K562 (cell line): ENCODE measurements around the gene MRPL16. TPM values are rescaled to one million over a fixed set of nuclear protein-coding genes. Genes with fewer than 3 reads are reported as not detected.

Experiments
- ARID2 ChIP-seq: fragments of 450-650 bp; IDR thresholded peaks from 2 replicates; pipeline ENCODE4 v1.6.1; 2017; ENCODE audit warnings: antibody characterized with exemption, mild to moderate bottlenecking
- KLF6 ChIP-seq: fragments of 250-450 bp; sonication (Bioruptor Pico); IDR thresholded peaks from 2 replicates; pipeline ENCODE4 v1.4.0; 2020; ENCODE audit warnings: mild to moderate bottlenecking, moderate library complexity, borderline replicate concordance
- NONO ChIP-seq, 2 experiments: fragments of 200-400 bp in 1 of 2; fragments of 450-650 bp in 1 of 2; formaldehyde crosslinking in 1 of 2; IDR thresholded peaks; 2 replicates each; pipeline ENCODE4 v1.6.1; 2017; ENCODE audit warnings: low read depth in 2 of 2, mild to moderate bottlenecking in 2 of 2, moderate library complexity in 2 of 2, low read length in 1 of 2
- SMAD4 ChIP-seq: fragments of 250-450 bp; sonication (Bioruptor Pico); conservative IDR thresholded peaks from 2 replicates; pipeline ENCODE4 v1.8.0; 2021; ENCODE audit warnings: inconsistent platforms, mild to moderate bottlenecking, moderate library complexity
- ZKSCAN8 ChIP-seq: fragments of 200-800 bp; sonication (Bioruptor generic); IDR thresholded peaks from 2 replicates; pipeline ENCODE4 v1.6.1; 2016; ENCODE audit warnings: missing genetic modification characterization, missing compliant biosample characterization
- polyA plus RNA-seq, 8 experiments: library from polyadenylated mRNA; depleted of rRNA in 4 of 8; stranded (reverse) in 5 of 8; unstranded in 3 of 8; fragments of >200 nt; fragmentation: Nextera tagmentation in 2 of 8; fragmentation: Illumina TruSeq in 1 of 8; extraction: Ambion mirVana in 2 of 8; extraction: Trizol in 1 of 8; gene quantifications; 2 replicates each; pipeline versions ENCODE4 v1.2.1 to v1.2.3, GENCODE V29; 2011 to 2014; ENCODE audit warnings: inconsistent platforms in 1 of 8, missing spikeins in 1 of 8
- total RNA-seq, 7 experiments: library from RNA; depleted of rRNA in 6 of 7; stranded (reverse); fragments of >200 nt in 6 of 7; fragmentation: Illumina TruSeq in 2 of 7; extraction: Trizol in 2 of 7; gene quantifications; 2 replicates each; pipeline versions ENCODE4 v1.2.1 to v1.2.3, GENCODE V29; 2011 to 2021; ENCODE audit warnings: low replicate concordance in 1 of 7
- TF ChIP-seq, protein P1 (sequence below): sonication (generic); formaldehyde crosslinking; IDR thresholded peaks from 2 replicates; pipeline ENCODE4 v1.8.0; 2023; ENCODE audit warnings: missing genetic modification reagents, mild to moderate bottlenecking, borderline replicate concordance
- TF ChIP-seq, protein P2 (sequence below), 2 experiments: fragments of 450-650 bp; formaldehyde crosslinking in 1 of 2; IDR thresholded peaks; 2 replicates each; pipeline versions ENCODE4 v1.4.0 to v1.6.1; 2014 to 2020; ENCODE audit warnings: mild to moderate bottlenecking in 2 of 2, borderline replicate concordance in 1 of 2, low read depth in 1 of 2
- TF ChIP-seq, protein P3 (sequence below): sonication (generic); formaldehyde crosslinking; IDR thresholded peaks from 2 replicates; pipeline ENCODE4 v1.8.1; 2023; ENCODE audit warnings: mild to moderate bottlenecking, missing genetic modification reagents
- TF ChIP-seq, protein P4 (sequence below): fragments of 250-450 bp; sonication (Bioruptor Pico); IDR thresholded peaks from 2 replicates; pipeline ENCODE4 v1.5.0; 2021

MRPL16 gene
- total and polyA plus RNA-seq, 9 of the 15 experiments (the other 6 are each of a cell fraction or from before 2014, with no cell fraction given): 63.3 to 209 (median 157) TPM

DNA sequence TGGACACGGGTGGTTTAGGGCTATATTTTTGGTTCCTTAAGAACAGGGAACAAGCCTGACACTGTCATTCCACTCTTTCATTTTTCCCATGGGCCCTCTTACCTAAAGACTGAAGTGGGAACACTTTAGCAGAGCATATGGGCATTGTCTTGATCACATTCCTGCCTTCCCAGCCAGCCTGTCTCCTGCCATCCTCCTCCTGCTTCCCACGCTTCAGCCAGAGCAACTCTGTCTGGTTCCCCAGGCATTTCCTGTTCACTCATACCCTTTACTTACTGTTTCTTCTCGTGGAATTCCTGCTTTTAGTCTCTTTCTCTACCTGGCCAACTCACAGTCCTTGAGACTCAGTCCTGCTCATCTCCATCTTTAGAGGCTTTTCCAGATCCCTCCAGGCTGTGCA is 22.8 kb downstream of the MRPL16 start (continued):
- TF ChIP-seq, protein P1, sequence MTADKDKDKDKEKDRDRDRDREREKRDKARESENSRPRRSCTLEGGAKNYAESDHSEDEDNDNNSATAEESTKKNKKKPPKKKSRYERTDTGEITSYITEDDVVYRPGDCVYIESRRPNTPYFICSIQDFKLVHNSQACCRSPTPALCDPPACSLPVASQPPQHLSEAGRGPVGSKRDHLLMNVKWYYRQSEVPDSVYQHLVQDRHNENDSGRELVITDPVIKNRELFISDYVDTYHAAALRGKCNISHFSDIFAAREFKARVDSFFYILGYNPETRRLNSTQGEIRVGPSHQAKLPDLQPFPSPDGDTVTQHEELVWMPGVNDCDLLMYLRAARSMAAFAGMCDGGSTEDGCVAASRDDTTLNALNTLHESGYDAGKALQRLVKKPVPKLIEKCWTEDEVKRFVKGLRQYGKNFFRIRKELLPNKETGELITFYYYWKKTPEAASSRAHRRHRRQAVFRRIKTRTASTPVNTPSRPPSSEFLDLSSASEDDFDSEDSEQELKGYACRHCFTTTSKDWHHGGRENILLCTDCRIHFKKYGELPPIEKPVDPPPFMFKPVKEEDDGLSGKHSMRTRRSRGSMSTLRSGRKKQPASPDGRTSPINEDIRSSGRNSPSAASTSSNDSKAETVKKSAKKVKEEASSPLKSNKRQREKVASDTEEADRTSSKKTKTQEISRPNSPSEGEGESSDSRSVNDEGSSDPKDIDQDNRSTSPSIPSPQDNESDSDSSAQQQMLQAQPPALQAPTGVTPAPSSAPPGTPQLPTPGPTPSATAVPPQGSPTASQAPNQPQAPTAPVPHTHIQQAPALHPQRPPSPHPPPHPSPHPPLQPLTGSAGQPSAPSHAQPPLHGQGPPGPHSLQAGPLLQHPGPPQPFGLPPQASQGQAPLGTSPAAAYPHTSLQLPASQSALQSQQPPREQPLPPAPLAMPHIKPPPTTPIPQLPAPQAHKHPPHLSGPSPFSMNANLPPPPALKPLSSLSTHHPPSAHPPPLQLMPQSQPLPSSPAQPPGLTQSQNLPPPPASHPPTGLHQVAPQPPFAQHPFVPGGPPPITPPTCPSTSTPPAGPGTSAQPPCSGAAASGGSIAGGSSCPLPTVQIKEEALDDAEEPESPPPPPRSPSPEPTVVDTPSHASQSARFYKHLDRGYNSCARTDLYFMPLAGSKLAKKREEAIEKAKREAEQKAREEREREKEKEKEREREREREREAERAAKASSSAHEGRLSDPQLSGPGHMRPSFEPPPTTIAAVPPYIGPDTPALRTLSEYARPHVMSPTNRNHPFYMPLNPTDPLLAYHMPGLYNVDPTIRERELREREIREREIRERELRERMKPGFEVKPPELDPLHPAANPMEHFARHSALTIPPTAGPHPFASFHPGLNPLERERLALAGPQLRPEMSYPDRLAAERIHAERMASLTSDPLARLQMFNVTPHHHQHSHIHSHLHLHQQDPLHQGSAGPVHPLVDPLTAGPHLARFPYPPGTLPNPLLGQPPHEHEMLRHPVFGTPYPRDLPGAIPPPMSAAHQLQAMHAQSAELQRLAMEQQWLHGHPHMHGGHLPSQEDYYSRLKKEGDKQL (CRISPR knock-in tag): no peak
- no peak for TF ChIP-seq ARID2
- TF ChIP-seq SMAD4: no peak
- no peak for TF ChIP-seq KLF6 (CRISPR knock-in tag)
- TF ChIP-seq, protein P2, sequence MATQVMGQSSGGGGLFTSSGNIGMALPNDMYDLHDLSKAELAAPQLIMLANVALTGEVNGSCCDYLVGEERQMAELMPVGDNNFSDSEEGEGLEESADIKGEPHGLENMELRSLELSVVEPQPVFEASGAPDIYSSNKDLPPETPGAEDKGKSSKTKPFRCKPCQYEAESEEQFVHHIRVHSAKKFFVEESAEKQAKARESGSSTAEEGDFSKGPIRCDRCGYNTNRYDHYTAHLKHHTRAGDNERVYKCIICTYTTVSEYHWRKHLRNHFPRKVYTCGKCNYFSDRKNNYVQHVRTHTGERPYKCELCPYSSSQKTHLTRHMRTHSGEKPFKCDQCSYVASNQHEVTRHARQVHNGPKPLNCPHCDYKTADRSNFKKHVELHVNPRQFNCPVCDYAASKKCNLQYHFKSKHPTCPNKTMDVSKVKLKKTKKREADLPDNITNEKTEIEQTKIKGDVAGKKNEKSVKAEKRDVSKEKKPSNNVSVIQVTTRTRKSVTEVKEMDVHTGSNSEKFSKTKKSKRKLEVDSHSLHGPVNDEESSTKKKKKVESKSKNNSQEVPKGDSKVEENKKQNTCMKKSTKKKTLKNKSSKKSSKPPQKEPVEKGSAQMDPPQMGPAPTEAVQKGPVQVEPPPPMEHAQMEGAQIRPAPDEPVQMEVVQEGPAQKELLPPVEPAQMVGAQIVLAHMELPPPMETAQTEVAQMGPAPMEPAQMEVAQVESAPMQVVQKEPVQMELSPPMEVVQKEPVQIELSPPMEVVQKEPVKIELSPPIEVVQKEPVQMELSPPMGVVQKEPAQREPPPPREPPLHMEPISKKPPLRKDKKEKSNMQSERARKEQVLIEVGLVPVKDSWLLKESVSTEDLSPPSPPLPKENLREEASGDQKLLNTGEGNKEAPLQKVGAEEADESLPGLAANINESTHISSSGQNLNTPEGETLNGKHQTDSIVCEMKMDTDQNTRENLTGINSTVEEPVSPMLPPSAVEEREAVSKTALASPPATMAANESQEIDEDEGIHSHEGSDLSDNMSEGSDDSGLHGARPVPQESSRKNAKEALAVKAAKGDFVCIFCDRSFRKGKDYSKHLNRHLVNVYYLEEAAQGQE (IDR thresholded peaks at IDR 0.05; ENCODE audit: borderline replicate concordance): no peak
- TF ChIP-seq, protein P2 (CRISPR knock-in tag; IDR thresholded peaks at IDR 0.05; ENCODE audit: low read depth): no peak
- no peak for TF ChIP-seq NONO (IDR thresholded peaks at IDR 0.05; ENCODE audit: low read depth in 2 of 2, low read length in 1 of 2)
- TF ChIP-seq ZKSCAN8 (CRISPR knock-in tag): no peak
- TF ChIP-seq, protein P3, sequence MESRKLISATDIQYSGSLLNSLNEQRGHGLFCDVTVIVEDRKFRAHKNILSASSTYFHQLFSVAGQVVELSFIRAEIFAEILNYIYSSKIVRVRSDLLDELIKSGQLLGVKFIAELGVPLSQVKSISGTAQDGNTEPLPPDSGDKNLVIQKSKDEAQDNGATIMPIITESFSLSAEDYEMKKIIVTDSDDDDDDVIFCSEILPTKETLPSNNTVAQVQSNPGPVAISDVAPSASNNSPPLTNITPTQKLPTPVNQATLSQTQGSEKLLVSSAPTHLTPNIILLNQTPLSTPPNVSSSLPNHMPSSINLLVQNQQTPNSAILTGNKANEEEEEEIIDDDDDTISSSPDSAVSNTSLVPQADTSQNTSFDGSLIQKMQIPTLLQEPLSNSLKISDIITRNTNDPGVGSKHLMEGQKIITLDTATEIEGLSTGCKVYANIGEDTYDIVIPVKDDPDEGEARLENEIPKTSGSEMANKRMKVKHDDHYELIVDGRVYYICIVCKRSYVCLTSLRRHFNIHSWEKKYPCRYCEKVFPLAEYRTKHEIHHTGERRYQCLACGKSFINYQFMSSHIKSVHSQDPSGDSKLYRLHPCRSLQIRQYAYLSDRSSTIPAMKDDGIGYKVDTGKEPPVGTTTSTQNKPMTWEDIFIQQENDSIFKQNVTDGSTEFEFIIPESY (CRISPR knock-in tag): no peak
- TF ChIP-seq, protein P4, sequence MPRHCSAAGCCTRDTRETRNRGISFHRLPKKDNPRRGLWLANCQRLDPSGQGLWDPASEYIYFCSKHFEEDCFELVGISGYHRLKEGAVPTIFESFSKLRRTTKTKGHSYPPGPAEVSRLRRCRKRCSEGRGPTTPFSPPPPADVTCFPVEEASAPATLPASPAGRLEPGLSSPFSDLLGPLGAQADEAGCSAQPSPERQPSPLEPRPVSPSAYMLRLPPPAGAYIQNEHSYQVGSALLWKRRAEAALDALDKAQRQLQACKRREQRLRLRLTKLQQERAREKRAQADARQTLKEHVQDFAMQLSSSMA: no peak
